MM.1S (cell line): Measurements from ENCODE around the gene GRK1.

Experiments used
- DNase-seq: peaks from one replicate; pipeline ENCODE4 v3.0.0-alpha.2; 2015
- H2AFZ ChIP-seq: fragments of 300-600 bp; sonication (generic); 2 replicates; pipeline ENCODE4 v1.6.0; 2016; ENCODE audit warnings: antibody characterized with exemption, low read length
- H3F3A ChIP-seq: fragments of 300-600 bp; sonication (generic); 2 replicates; pipeline ENCODE4 v1.6.1; 2016; ENCODE audit warnings: mild to moderate bottlenecking, antibody characterized with exemption, low read length, moderate library complexity, mixed read lengths; ENCODE audit not compliant: insufficient read depth
- H3K27ac ChIP-seq: fragments of 300-600 bp; sonication (generic); 2 replicates; pipeline ENCODE4 v1.5.1; 2016; ENCODE audit warnings: mild to moderate bottlenecking, low read length
- H3K27me3 ChIP-seq: fragments of 300-600 bp; sonication (generic); replicated peaks from 2 replicates; pipeline ENCODE4 v1.6.0; 2016; ENCODE audit warnings: low read length; ENCODE audit not compliant: insufficient read depth
- H3K36me3 ChIP-seq: fragments of 300-600 bp; sonication (generic); replicated peaks from 2 replicates; pipeline ENCODE4 v1.6.1; 2016; ENCODE audit warnings: mild to moderate bottlenecking, low read length, mixed read lengths; ENCODE audit not compliant: insufficient read depth
- H3K4me1 ChIP-seq: fragments of 300-600 bp; sonication (generic); 2 replicates; pipeline ENCODE4 v1.6.1; 2016; ENCODE audit warnings: low read length, mixed read lengths
- H3K4me2 ChIP-seq: fragments of 300-600 bp; sonication (generic); 2 replicates; pipeline ENCODE4 v1.6.0; 2016; ENCODE audit warnings: low read depth, low read length
- H3K4me3 ChIP-seq: fragments of 300-600 bp; sonication (generic); 2 replicates; pipeline ENCODE4 v1.5.1; 2016; ENCODE audit warnings: low read length, mixed read lengths
- H3K79me2 ChIP-seq: fragments of 300-600 bp; sonication (generic); 2 replicates; pipeline ENCODE4 v1.6.1; 2016; ENCODE audit warnings: mixed run types, low read length, mixed read lengths
- H3K9ac ChIP-seq: fragments of 300-600 bp; sonication (generic); 2 replicates; pipeline ENCODE4 v1.6.1; 2016; ENCODE audit warnings: low read length, mixed read lengths
- H3K9me2 ChIP-seq: fragments of 300-600 bp; sonication (generic); replicated peaks from 2 replicates; pipeline ENCODE4 v1.6.1; 2016; ENCODE audit warnings: mild to moderate bottlenecking, low read length, mixed read lengths; ENCODE audit not compliant: insufficient read depth
- H3K9me3 ChIP-seq: fragments of 300-600 bp; sonication (generic); replicated peaks from 2 replicates; pipeline ENCODE4 v1.6.1; 2016; ENCODE audit warnings: mild to moderate bottlenecking, low read length, mixed read lengths; ENCODE audit not compliant: insufficient read depth
- H4K20me1 ChIP-seq: fragments of 300-600 bp; sonication (generic); 2 replicates; pipeline ENCODE4 v1.6.1; 2016; ENCODE audit warnings: mild to moderate bottlenecking, low read length, moderate library complexity, mixed read lengths; ENCODE audit not compliant: insufficient read depth
- CTCF ChIP-seq: fragments of 300-600 bp; sonication (generic); IDR thresholded peaks from 2 replicates; pipeline ENCODE4 v1.5.1; 2016; ENCODE audit warnings: antibody characterized with exemption, low read length, mixed read lengths
- EZH2 ChIP-seq: fragments of 300-600 bp; sonication (generic); optimal IDR thresholded peaks from 2 replicates; pipeline ENCODE3; 2017; ENCODE audit warnings: low read depth, mild to moderate bottlenecking, antibody characterized with exemption, low read length, mixed read lengths
- EZH2phosphoT487 ChIP-seq: fragments of 300-600 bp; sonication (generic); IDR thresholded peaks from 2 replicates; pipeline ENCODE4 v1.6.1; 2018; ENCODE audit warnings: antibody characterized with exemption, low read length

GRK1 gene

DNA sequence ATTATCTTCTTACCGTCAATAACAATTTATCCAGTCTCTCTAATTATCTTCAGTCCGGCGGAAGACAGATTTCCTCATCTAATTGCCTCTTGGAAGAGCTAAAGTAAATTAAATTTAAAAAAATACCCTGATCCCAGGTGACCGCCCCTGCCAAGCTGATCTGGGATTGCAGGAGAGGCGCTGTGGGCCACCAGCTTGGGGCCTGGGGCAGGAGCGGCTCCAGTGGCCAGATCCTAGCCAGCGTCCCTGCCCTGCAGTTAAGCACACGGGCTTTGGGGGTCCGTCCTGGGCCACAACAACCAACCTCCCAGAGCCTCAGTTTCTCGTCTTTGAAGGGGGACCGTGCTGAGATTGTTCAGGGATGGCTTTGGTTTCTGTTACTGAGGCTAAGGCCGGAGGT, 79.7 kb downstream of the GRK1 start:
- peaks cover 9% of the 10 kb centered on the region for H3F3A ChIP-seq
- H3K27me3 ChIP-seq: no peaks in the 10 kb centered on the region
- H2AFZ ChIP-seq: no peak overlapping the region
- TF ChIP-seq EZH2phosphoT487: no peak
- no peak for TF ChIP-seq CTCF
- no peak for TF ChIP-seq EZH2
- no peak overlapping the region for H3K4me2 ChIP-seq
- no peak overlapping the region for H3K4me3 ChIP-seq
- H3K36me3 ChIP-seq: no peaks in the 10 kb centered on the region
- H3K27ac ChIP-seq: no peak overlapping the region
- H3K9ac ChIP-seq: no peak overlapping the region
- H3K9me3 ChIP-seq: no peaks in the 10 kb centered on the region
- DNase-seq: no peak
- no peaks in the 10 kb centered on the region for H3K9me2 ChIP-seq
- H4K20me1 ChIP-seq: no peaks in the 10 kb centered on the region
- no peaks in the 10 kb centered on the region for H3K79me2 ChIP-seq
- peaks cover 32% of the 10 kb centered on the region for H3K4me1 ChIP-seq

DNA sequence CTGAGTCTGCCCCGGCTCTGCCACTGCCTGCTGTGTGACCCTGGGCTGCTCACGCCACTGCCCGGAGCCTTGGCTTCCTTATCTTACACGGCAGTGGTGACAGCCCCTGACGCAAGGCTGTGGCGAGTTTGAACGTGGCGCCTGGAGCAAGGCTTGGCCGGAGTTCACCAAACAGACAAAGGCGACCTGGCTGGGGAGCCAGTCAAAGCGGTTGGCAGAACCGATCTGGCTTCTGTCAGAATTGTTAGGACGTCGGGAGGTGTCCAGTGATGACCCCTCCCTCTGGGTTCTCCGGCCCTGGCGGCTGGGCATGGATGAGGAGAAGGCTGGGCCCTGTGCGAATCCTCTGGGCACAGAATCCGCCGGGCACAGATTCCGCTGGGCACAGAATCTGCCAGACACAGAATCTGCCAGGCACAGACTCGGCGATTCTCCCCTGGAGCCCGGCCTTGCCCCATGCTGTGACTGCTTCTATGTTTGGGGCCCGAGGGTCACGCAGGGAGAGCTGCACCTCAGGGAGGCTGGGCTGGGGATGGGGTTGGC, 80.3 kb downstream of the GRK1 start:
- Histone ChIP-seq H3K9me3 (no peaks in the 10 kb centered on the region), H2AFZ (no peak overlapping the region), H3K27ac (no peak overlapping the region), H3K4me1 (peaks cover 25% of the 10 kb centered on the region), H3K9me2 (no peaks in the 10 kb centered on the region), H3K36me3 (no peaks in the 10 kb centered on the region), H3K79me2 (no peaks in the 10 kb centered on the region), H4K20me1 (no peaks in the 10 kb centered on the region), H3K27me3 (no peaks in the 10 kb centered on the region), H3K9ac (no peak overlapping the region), H3K4me3 (no peak overlapping the region), H3F3A (peaks cover 3% of the 10 kb centered on the region; the same call in 1 of the 2 replicates), H3K4me2 (no peak overlapping the region)
- TF ChIP-seq CTCF (no peak), EZH2 (no peak), EZH2phosphoT487 (no peak)
- no peak for DNase-seq

DNA sequence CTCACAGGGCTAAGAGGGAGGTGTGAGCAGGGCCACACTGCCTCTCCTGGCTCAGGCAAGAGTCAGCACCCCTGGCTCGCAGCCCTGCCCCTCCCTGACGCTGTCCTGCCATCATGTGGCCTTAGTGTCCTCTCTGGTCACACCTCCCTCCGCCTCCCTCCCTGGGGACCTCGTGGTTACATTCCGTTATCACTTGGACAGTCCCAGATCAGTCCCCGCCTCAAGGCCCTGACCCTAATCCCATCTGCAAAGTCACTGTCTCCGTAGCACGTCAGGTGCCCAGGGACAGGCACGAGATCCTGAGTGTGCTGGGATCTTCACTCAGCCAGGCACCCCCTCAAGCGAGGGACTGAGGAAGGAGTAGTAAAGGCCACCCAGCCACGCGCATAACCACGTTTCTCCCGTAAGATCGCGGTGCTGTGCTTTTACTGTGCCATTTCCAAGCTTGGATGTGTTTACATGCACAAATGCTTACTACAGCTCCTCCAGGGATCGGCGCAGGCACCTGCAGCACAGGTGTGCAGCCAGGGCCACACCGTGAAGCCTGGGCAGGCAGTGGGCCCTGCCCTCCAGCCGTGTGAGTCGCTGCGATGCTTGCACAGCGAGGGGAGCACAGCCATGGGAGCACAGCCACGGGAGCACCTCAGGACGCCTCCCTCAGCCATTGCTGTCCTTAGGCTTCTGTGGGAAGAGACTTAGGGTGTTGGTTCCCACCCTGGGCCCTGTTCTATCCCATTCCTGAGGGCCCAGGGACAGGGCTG, 81.3 kb downstream of the GRK1 start:
- Histone ChIP-seq H3K4me1 (peaks cover 16% of the 10 kb centered on the region), H3K9ac (no peak overlapping the region), H3K4me2 (no peak overlapping the region), H3K27me3 (peaks cover 7% of the 10 kb centered on the region; the same call in 1 of the 2 replicates), H3K79me2 (no peaks in the 10 kb centered on the region), H4K20me1 (no peaks in the 10 kb centered on the region), H3K9me3 (no peaks in the 10 kb centered on the region), H3F3A (peaks cover 3% of the 10 kb centered on the region; the same call in 1 of the 2 replicates), H3K27ac (no peak overlapping the region), H3K4me3 (no peak overlapping the region), H3K36me3 (no peaks in the 10 kb centered on the region), H3K9me2 (no peaks in the 10 kb centered on the region), H2AFZ (no peak overlapping the region)
- TF ChIP-seq EZH2 (no peak), CTCF (no peak), EZH2phosphoT487 (no peak)
- DNase-seq: no peak
